K562 (cell line): ENCODE results near the gene LMBRD1. TPM values are rescaled to one million over a fixed set of nuclear protein-coding genes. Genes with fewer than 3 reads are reported as not detected.
A peak's percentile ranks its signal among the peaks of the same experiment; 100 is the strongest.

Experiments used
- ARNT ChIP-seq, 2 experiments: fragments of 450-650 bp; IDR thresholded peaks; 2 replicates each; pipeline ENCODE4 v1.6.1; 2016; ENCODE audit warnings: mild to moderate bottlenecking in 1 of 2
- CTBP1 ChIP-seq: fragments of 450-650 bp; IDR thresholded peaks from 2 replicates; pipeline ENCODE4 v1.6.1; 2016; ENCODE audit warnings: borderline replicate concordance
- FOXM1 ChIP-seq, 2 experiments: fragments of 450-650 bp in 1 of 2; sonication (generic) in 1 of 2; formaldehyde crosslinking in 1 of 2; IDR thresholded peaks; 2 replicates each; pipeline versions ENCODE4 v1.6.1 to v1.9.0; 2017 to 2022; ENCODE audit warnings: low read depth in 2 of 2, mild to moderate bottlenecking in 2 of 2, missing genetic modification reagents in 1 of 2, moderate library complexity in 1 of 2
- PCBP2 ChIP-seq: fragments of 200-400 bp; formaldehyde crosslinking; IDR thresholded peaks from 2 replicates; pipeline ENCODE4 v1.6.1; 2018; ENCODE audit warnings: low read length, low read depth, mild to moderate bottlenecking, moderate library complexity; ENCODE audit not compliant: poor library complexity, severe bottlenecking
- RBM15 ChIP-seq: fragments of 200-400 bp; formaldehyde crosslinking; IDR thresholded peaks from 2 replicates; pipeline ENCODE4 v1.6.1; 2018; ENCODE audit warnings: mild to moderate bottlenecking, low read length, moderate library complexity; ENCODE audit not compliant: insufficient read depth
- SMAD2 ChIP-seq: fragments of 150-350 bp; IDR thresholded peaks from 2 replicates; pipeline ENCODE4 v1.6.1; 2014; ENCODE audit warnings: low read depth, mild to moderate bottlenecking, low read length
- ZNF121 ChIP-seq: sonication (generic); formaldehyde crosslinking; conservative IDR thresholded peaks from 2 replicates; pipeline ENCODE4 v1.8.0; 2022; ENCODE audit warnings: missing genetic modification reagents
- ZNF584 ChIP-seq: fragments of 200-800 bp; sonication (Bioruptor generic); IDR thresholded peaks from 2 replicates; pipeline ENCODE4 v1.6.1; 2016; ENCODE audit warnings: low read depth, mild to moderate bottlenecking, missing genetic modification characterization, missing compliant biosample characterization
- polyA plus RNA-seq, 8 experiments: library from polyadenylated mRNA; depleted of rRNA in 4 of 8; stranded (reverse) in 5 of 8; unstranded in 3 of 8; fragments of >200 nt; fragmentation: Nextera tagmentation in 2 of 8; fragmentation: Illumina TruSeq in 1 of 8; extraction: Ambion mirVana in 2 of 8; extraction: Trizol in 1 of 8; gene quantifications; 2 replicates each; pipeline versions ENCODE4 v1.2.1 to v1.2.3, GENCODE V29; 2011 to 2014; ENCODE audit warnings: inconsistent platforms in 1 of 8, missing spikeins in 1 of 8
- total RNA-seq, 7 experiments: library from RNA; depleted of rRNA in 6 of 7; stranded (reverse); fragments of >200 nt in 6 of 7; fragmentation: Illumina TruSeq in 2 of 7; extraction: Trizol in 2 of 7; gene quantifications; 2 replicates each; pipeline versions ENCODE4 v1.2.1 to v1.2.3, GENCODE V29; 2011 to 2021; ENCODE audit warnings: low replicate concordance in 1 of 7
- TF ChIP-seq, protein P1 (sequence below): fragments of 450-650 bp; formaldehyde crosslinking; conservative IDR thresholded peaks from 2 replicates; pipeline ENCODE4 v1.4.0; 2022; ENCODE audit warnings: mild to moderate bottlenecking, missing genetic modification characterization
- TF ChIP-seq, protein P2 (sequence below), 2 experiments: IDR thresholded peaks in 1 of 2; conservative IDR thresholded peaks in 1 of 2; 2 replicates each; pipeline ENCODE4 v1.6.1; 2016; ENCODE audit warnings: low read depth in 2 of 2, mild to moderate bottlenecking in 1 of 2, missing compliant biosample characterization in 1 of 2, missing genetic modification characterization in 1 of 2, moderate library complexity in 1 of 2
- TF ChIP-seq, protein P3 (sequence below): fragments of 200-800 bp; sonication (Bioruptor generic); IDR thresholded peaks from 2 replicates; pipeline ENCODE4 v1.6.1; 2017; ENCODE audit warnings: missing genetic modification characterization, missing compliant biosample characterization
- TF ChIP-seq, protein P4 (sequence below): sonication (generic); IDR thresholded peaks from 2 replicates; pipeline ENCODE4 v1.6.1; 2016
- TF ChIP-seq, protein P5 (sequence below): sonication (generic); formaldehyde crosslinking; IDR thresholded peaks from 2 replicates; pipeline ENCODE4 v1.8.1; 2023; ENCODE audit warnings: mild to moderate bottlenecking, missing genetic modification reagents
- TF ChIP-seq, protein P6 (sequence below): sonication (generic); formaldehyde crosslinking; IDR thresholded peaks from 2 replicates; pipeline ENCODE4 v1.8.0; 2022; ENCODE audit warnings: missing genetic modification reagents, mild to moderate bottlenecking, moderate library complexity, borderline replicate concordance

LMBRD1 gene
- total and polyA plus RNA-seq, 9 of the 15 experiments (the other 6 are each of a cell fraction or from before 2014, with no cell fraction given) = 14.0 to 85.2 (median 26.5) TPM

DNA sequence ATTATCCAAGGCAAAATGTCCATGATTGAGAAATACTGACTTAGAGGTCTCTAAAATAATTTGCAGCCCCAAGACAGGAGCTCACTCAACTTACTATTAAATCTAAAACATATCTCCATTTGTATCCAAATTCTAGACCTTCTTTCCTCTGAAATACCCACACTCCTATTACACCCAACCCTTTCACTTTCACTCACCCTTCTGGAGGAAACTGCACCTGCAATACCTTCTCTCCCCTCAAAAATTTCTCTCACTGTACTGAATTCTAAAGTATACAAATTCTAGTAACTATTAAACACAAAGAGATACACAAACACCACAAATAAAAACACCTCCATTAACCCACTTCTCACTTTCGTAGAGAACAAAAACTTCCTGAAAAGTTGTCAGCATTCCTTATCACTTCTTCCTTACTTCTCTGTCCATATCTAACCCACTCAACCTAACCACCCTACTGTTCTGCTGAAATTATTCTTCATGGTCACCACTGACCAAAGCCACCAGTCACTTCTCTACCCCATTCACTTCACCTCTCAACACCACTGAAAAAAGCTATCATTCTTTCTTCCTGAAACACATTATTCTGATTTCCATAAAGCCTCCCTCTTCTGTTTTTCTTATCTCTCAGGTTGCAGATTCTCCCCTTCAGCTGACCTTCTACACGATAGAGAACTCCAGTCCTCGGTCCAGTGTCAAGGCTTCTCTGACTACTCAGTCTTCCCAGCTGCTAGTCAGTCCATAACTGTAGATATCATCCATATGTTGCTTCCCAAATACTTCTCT is 12.0 kb downstream of the LMBRD1 start (continued):
- TF ChIP-seq, protein P1, sequence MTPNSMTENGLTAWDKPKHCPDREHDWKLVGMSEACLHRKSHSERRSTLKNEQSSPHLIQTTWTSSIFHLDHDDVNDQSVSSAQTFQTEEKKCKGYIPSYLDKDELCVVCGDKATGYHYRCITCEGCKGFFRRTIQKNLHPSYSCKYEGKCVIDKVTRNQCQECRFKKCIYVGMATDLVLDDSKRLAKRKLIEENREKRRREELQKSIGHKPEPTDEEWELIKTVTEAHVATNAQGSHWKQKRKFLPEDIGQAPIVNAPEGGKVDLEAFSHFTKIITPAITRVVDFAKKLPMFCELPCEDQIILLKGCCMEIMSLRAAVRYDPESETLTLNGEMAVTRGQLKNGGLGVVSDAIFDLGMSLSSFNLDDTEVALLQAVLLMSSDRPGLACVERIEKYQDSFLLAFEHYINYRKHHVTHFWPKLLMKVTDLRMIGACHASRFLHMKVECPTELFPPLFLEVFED = 0 out of 2 replicates have a peak, but pooled peaks have one; percentile 72
- TF ChIP-seq ZNF121 (CRISPR knock-in tag) (no peak), FOXM1 (IDR thresholded peaks at IDR 0.05; ENCODE audit: low read depth) (peak; percentile 40; the same call in 1 of the 2 replicates), FOXM1 (CRISPR knock-in tag; IDR thresholded peaks at IDR 0.05; ENCODE audit: low read depth) (no peak), ARNT (IDR thresholded peaks at IDR 0.05) (0 out of 4 replicates have a peak, but pooled peaks of 1 of the 2 experiments have one; percentile 30), PCBP2 (no peak), CTBP1 (peak; percentile 54; the same call in 1 of the 2 replicates), SMAD2 (no peak), ZNF584 (CRISPR knock-in tag) (no peak), RBM15 (no peak)
- TF ChIP-seq, protein P2, sequence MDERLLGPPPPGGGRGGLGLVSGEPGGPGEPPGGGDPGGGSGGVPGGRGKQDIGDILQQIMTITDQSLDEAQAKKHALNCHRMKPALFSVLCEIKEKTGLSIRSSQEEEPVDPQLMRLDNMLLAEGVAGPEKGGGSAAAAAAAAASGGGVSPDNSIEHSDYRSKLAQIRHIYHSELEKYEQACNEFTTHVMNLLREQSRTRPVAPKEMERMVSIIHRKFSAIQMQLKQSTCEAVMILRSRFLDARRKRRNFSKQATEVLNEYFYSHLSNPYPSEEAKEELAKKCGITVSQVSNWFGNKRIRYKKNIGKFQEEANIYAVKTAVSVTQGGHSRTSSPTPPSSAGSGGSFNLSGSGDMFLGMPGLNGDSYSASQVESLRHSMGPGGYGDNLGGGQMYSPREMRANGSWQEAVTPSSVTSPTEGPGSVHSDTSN (CRISPR knock-in tag; IDR thresholded peaks at IDR 0.05; ENCODE audit: low read depth) = no peak
- TF ChIP-seq, protein P2 (tag; conservative IDR thresholded peaks at IDR 0.05; ENCODE audit: low read depth) = peak; percentile 91
- TF ChIP-seq, protein P3, sequence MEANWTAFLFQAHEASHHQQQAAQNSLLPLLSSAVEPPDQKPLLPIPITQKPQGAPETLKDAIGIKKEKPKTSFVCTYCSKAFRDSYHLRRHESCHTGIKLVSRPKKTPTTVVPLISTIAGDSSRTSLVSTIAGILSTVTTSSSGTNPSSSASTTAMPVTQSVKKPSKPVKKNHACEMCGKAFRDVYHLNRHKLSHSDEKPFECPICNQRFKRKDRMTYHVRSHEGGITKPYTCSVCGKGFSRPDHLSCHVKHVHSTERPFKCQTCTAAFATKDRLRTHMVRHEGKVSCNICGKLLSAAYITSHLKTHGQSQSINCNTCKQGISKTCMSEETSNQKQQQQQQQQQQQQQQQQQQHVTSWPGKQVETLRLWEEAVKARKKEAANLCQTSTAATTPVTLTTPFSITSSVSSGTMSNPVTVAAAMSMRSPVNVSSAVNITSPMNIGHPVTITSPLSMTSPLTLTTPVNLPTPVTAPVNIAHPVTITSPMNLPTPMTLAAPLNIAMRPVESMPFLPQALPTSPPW (CRISPR knock-in tag) = peak; percentile 40; the same call in 1 of the 2 replicates
- TF ChIP-seq, protein P4, sequence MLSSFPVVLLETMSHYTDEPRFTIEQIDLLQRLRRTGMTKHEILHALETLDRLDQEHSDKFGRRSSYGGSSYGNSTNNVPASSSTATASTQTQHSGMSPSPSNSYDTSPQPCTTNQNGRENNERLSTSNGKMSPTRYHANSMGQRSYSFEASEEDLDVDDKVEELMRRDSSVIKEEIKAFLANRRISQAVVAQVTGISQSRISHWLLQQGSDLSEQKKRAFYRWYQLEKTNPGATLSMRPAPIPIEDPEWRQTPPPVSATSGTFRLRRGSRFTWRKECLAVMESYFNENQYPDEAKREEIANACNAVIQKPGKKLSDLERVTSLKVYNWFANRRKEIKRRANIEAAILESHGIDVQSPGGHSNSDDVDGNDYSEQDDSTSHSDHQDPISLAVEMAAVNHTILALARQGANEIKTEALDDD = peak; percentile 98
- TF ChIP-seq, protein P5, sequence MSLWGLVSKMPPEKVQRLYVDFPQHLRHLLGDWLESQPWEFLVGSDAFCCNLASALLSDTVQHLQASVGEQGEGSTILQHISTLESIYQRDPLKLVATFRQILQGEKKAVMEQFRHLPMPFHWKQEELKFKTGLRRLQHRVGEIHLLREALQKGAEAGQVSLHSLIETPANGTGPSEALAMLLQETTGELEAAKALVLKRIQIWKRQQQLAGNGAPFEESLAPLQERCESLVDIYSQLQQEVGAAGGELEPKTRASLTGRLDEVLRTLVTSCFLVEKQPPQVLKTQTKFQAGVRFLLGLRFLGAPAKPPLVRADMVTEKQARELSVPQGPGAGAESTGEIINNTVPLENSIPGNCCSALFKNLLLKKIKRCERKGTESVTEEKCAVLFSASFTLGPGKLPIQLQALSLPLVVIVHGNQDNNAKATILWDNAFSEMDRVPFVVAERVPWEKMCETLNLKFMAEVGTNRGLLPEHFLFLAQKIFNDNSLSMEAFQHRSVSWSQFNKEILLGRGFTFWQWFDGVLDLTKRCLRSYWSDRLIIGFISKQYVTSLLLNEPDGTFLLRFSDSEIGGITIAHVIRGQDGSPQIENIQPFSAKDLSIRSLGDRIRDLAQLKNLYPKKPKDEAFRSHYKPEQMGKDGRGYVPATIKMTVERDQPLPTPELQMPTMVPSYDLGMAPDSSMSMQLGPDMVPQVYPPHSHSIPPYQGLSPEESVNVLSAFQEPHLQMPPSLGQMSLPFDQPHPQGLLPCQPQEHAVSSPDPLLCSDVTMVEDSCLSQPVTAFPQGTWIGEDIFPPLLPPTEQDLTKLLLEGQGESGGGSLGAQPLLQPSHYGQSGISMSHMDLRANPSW (CRISPR knock-in tag) = no peak
- TF ChIP-seq, protein P6, sequence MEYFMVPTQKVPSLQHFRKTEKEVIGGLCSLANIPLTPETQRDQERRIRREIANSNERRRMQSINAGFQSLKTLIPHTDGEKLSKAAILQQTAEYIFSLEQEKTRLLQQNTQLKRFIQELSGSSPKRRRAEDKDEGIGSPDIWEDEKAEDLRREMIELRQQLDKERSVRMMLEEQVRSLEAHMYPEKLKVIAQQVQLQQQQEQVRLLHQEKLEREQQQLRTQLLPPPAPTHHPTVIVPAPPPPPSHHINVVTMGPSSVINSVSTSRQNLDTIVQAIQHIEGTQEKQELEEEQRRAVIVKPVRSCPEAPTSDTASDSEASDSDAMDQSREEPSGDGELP (CRISPR knock-in tag) = peak; percentile 52; the same call in 1 of the 2 replicates
